Nephron progenitor cell (in vitro differentiated cells): Measurements from ENCODE around the gene SPINDOC.

ENCODE experiments used
- DNase-seq: peaks from one replicate; pipeline ENCODE4 v3.0.0; 2021
- H3K27ac Mint-ChIP-seq: 2 replicates; pipeline ENCODE4 v1.8.0; 2021; ENCODE audit warnings: mild to moderate bottlenecking, moderate library complexity, mixed read lengths
- H3K27me3 Mint-ChIP-seq: 2 replicates; pipeline ENCODE4 v1.8.0; 2021; ENCODE audit warnings: mild to moderate bottlenecking, low read depth, mixed read lengths; ENCODE audit not compliant: poor library complexity
- H3K36me3 Mint-ChIP-seq: 2 replicates; pipeline ENCODE4 v1.8.0; 2021; ENCODE audit warnings: low read depth, mixed read lengths
- H3K4me1 Mint-ChIP-seq: 2 replicates; pipeline ENCODE4 v1.8.0; 2021; ENCODE audit warnings: mixed read lengths
- H3K4me3 Mint-ChIP-seq: 2 replicates; pipeline ENCODE4 v1.8.0; 2021; ENCODE audit warnings: mild to moderate bottlenecking, moderate library complexity, mixed read lengths
- H3K9me3 Mint-ChIP-seq: 2 replicates; pipeline ENCODE4 v1.8.0; 2021; ENCODE audit warnings: mild to moderate bottlenecking, moderate library complexity, mixed read lengths
- TF ChIP-seq, protein P1 (sequence below): fragments of 200-600 bp; sonication (generic); IDR thresholded peaks from 2 replicates; pipeline ENCODE4 v1.5.0; 2021; ENCODE audit warnings: antibody characterized with exemption

SPINDOC gene

GRCh38 chr11:63874511-63874910 lies 61.3 kb downstream of the SPINDOC start:
- TF ChIP-seq, protein P1, sequence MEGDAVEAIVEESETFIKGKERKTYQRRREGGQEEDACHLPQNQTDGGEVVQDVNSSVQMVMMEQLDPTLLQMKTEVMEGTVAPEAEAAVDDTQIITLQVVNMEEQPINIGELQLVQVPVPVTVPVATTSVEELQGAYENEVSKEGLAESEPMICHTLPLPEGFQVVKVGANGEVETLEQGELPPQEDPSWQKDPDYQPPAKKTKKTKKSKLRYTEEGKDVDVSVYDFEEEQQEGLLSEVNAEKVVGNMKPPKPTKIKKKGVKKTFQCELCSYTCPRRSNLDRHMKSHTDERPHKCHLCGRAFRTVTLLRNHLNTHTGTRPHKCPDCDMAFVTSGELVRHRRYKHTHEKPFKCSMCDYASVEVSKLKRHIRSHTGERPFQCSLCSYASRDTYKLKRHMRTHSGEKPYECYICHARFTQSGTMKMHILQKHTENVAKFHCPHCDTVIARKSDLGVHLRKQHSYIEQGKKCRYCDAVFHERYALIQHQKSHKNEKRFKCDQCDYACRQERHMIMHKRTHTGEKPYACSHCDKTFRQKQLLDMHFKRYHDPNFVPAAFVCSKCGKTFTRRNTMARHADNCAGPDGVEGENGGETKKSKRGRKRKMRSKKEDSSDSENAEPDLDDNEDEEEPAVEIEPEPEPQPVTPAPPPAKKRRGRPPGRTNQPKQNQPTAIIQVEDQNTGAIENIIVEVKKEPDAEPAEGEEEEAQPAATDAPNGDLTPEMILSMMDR: no peak
- H3K27ac Mint-ChIP-seq: peak overlapping the region; percentile 48
- no peaks in the 10 kb centered on the region for H3K27me3 Mint-ChIP-seq
- H3K4me3 Mint-ChIP-seq: no peak overlapping the region
- H3K36me3 Mint-ChIP-seq: peaks cover 11% of the 10 kb centered on the region
- H3K4me1 Mint-ChIP-seq: peaks cover 76% of the 10 kb centered on the region
- H3K9me3 Mint-ChIP-seq: no peaks in the 10 kb centered on the region
- DNase-seq: no peak

DNA sequence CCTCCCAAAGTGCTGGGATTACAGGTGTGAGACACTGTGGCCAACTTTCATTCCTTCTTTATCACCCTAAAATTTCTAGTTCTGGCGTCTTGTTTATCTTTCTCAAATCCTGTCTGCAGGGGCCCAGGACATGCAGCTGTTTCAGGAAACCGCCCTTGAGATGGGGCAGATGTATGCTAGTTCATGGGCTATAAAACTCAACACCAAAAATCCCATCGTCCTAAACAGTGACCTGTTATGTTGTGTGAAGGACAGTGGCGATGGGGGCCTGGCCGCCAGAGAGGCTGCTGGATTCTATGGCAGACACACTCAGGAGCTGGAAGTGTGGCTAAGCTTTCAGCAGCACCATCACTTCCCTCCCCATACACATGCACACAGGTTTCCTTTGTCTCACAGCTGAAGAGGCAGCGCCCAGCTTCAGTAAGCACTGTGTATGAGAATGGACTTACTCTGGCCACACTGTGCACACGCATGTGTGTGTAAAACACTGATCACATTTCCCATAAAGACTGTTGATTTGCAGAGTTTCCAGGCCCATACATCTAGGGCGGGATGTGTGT lies 62.3 kb downstream of the SPINDOC start:
- Mint-ChIP-seq H3K36me3 (peaks cover 11% of the 10 kb centered on the region), H3K9me3 (no peaks in the 10 kb centered on the region), H3K27ac (no peak overlapping the region), H3K4me3 (no peak overlapping the region), H3K27me3 (no peaks in the 10 kb centered on the region), H3K4me1 (peaks cover 76% of the 10 kb centered on the region)
- TF ChIP-seq, protein P1: no peak
- DNase-seq: no peak

DNA sequence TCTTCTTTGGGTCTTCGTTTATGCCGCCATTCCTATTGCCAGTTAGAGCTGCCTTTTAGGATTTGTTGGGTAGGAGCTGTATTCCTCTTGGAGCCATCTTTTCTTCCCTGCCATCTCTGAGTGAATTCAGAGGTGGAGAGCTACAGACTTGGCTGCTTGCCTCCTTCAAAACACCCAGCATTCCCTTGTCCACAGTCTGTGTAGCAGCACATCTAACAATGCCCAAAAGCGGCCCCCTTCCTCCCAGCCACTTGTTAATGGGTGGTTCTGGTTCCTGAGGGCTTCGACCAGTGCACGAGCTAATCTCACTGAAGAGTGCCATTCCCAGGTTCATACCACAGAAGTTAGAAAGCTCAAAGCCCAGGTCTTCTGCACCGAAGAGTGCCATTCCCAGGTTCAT lies 63.4 kb downstream of the SPINDOC start:
- Mint-ChIP-seq H3K36me3 (peaks cover 16% of the 10 kb centered on the region), H3K9me3 (no peaks in the 10 kb centered on the region), H3K4me3 (no peak overlapping the region), H3K4me1 (peaks cover 77% of the 10 kb centered on the region), H3K27me3 (no peaks in the 10 kb centered on the region), H3K27ac (no peak overlapping the region)
- no peak for DNase-seq
- TF ChIP-seq, protein P1: no peak
